Erythroblast (primary cell): ENCODE measurements around the gene KIF4A.

Experiments
- GATA1 ChIP-seq: IDR thresholded peaks from 2 replicates; pipeline ENCODE4 v1.6.1; 2011; ENCODE audit warnings: low read depth, mild to moderate bottlenecking, control low read depth, low read length, moderate library complexity
- POLR2A ChIP-seq: IDR thresholded peaks from 2 replicates; pipeline ENCODE4 v1.6.1; 2011; ENCODE audit warnings: mild to moderate bottlenecking, low read length

DNA sequence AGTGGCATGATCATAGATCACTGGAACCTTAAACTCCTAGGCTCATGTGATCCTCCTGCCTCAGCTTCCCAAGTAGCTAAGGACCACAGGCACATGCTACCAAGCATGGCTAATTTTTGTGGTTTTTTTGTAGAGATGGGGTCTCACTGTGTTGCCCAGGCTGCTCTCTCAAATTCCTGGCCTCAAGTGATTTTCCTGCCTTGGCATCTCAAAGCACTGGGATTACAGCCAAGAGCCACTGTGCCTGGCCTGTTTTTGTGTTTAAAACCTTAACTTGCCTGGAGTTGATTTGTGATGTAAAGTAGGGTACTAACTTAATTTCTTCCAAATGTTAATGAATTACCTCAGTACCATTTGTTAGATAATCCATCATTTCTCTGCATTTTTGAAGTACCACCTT, 177.1 kb downstream of the KIF4A start:
- TF ChIP-seq POLR2A (no peak), GATA1 (no peak)
